ENCODE results near the gene RAI14. TPM values are rescaled to one million over a fixed set of nuclear protein-coding genes. Genes with fewer than 3 reads are reported as not detected.

The RAI14 gene
- total RNA-seq (2021) = 133 and 145 TPM in 2 replicates
- percentile 96 among the genes with signal in this experiment for Bru-seq, nascent RNA
- BruChase-seq, experiment 1, labeled RNA remaining after a 2-hour chase = percentile 95 among the genes with signal in this experiment
- BruChase-seq, experiment 2, labeled RNA remaining after a 6-hour chase = percentile 90 among the genes with signal in this experiment
- long read RNA-seq, full-length matches to known transcripts = 86 of 113 reads
- long read RNA-seq, partial matches to known transcripts = 15 of 113 reads
- long read RNA-seq, other reads (novel, unspliced or antisense) = 12 of 113 reads

DNA sequence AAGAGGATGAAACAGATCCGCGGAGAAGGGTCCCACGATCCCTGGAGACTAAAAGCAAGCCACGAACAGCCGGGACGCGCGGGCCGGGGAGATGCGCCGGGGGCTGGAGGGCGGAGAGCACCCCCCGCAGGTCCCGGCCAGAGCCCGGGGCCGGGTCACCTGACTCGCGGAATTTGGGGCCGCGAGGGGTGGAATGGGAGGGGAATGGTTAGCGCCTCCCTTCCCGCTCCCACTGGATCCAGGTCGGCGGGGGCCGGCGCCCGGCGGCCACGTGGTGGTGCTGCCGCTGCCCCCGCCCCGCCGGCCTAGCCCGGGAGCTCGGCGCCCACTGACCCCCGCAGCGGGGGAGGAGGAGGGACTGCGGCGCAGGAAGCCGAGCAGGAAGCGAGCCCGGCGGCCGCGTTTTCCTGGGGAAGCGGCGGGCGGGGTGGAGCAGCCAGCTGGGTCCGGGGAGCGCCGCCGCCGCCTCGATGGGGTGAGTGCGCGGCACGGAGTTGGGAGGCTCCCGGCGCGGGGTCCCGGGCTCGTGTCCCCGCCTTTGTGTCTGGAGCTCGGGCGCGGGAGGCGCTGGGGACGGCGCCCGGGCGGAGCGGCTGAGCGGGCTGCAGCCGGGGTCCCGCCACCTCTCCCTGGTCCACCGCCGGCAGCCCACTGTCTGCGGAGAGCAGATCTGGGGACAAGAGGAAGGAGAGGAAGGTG is at the start of gene RAI14:
Gene RAI14, plus strand, starts transcription at position 328 of the 699 bp plus-strand sequence. CDS start 30,592 bp downstream, outside the sequence.
- Histone ChIP-seq H4K20me1 (ENCODE audit: insufficient read depth) (peaks cover 33% of the 10 kb centered on the region), H3F3A (ENCODE audit: insufficient read depth, low read depth) (peaks cover 45% of the 10 kb centered on the region; the same call in 1 of the 2 replicates), H3K27me3 (ENCODE audit: insufficient read depth, low read depth) (no peaks in the 10 kb centered on the region), H3K79me2 (ENCODE audit: low read depth) (peaks cover 47% of the 10 kb centered on the region), H3K4me3 (peak within 1 kb of the TSS; percentile 82), H3K27ac (peak within 1 kb of the TSS; percentile 87), H3K4me1 (replicated peaks; ENCODE audit: insufficient read depth) (peaks cover 46% of the 10 kb centered on the region), H3K9me2 (ENCODE audit: insufficient read depth) (no peaks in the 10 kb centered on the region), H3K9me3 (ENCODE audit: insufficient read depth, low read depth) (no peaks in the 10 kb centered on the region; the same call in 1 of the 2 replicates), H3K36me3 (ENCODE audit: low read depth) (peaks cover 31% of the 10 kb centered on the region), H3K4me2 (peak within 1 kb of the TSS; percentile 94), H2AFZ (peak within 1 kb of the TSS; percentile 91)
- peak; percentile 75 to 97 for DNase-seq
- ChIA-PET CTCF (interaction anchor here (0.6 to 1.8 kb wide), 2 partner anchors 22 to 133 kb away, joined by 6 to 7 read pairs; no protein-coding TSS in a partner anchor), POLR2A (ENCODE audit: unreplicated experiment) (interaction anchor here (0.5 to 1.8 kb wide), 11 partner anchors 12 to 248 kb away, joined by 3 to 19 read pairs (median 4); no protein-coding TSS in a partner anchor)
- BruUV-seq (replicated peaks) = no TSS peak
- no peak for TF ChIP-seq EZH2 (IDR thresholded peaks at IDR 0.05; ENCODE audit: low read depth)
- TF ChIP-seq, protein P1, sequence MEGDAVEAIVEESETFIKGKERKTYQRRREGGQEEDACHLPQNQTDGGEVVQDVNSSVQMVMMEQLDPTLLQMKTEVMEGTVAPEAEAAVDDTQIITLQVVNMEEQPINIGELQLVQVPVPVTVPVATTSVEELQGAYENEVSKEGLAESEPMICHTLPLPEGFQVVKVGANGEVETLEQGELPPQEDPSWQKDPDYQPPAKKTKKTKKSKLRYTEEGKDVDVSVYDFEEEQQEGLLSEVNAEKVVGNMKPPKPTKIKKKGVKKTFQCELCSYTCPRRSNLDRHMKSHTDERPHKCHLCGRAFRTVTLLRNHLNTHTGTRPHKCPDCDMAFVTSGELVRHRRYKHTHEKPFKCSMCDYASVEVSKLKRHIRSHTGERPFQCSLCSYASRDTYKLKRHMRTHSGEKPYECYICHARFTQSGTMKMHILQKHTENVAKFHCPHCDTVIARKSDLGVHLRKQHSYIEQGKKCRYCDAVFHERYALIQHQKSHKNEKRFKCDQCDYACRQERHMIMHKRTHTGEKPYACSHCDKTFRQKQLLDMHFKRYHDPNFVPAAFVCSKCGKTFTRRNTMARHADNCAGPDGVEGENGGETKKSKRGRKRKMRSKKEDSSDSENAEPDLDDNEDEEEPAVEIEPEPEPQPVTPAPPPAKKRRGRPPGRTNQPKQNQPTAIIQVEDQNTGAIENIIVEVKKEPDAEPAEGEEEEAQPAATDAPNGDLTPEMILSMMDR (conservative IDR thresholded peaks at IDR 0.05) = no peak
- intact Hi-C loops (cut with micrococcal nuclease; ENCODE audit: unreplicated experiment) = loop anchor here (1.0 to 5.0 kb wide), 11 partner anchors 28 to 242 kb away; partner anchors contain the start of gene TTC23L

DNA sequence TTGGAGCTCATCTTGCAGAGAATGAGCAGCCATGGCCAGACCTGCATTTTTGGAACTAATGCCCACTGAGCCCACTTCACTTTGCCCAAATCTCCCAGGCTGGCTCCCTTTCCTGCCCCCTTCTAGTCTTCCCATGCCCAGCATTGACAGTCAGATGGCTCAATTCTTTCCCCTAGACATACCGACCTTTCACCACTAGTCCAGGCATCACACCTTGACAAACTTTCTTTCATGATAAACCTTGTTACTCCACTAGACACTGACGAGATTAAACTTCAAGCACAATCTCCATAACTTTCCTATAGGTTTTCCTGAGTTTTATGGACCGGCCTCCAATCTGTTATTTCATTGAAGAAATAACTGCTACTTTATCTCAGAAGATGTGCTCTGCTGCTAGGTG is 47.8 kb upstream of the RAI14 start:
- H2AFZ ChIP-seq = no peak overlapping the region
- peak overlapping the region; percentile 82 for H3K27ac ChIP-seq
- POLR2A ChIA-PET (ENCODE audit: unreplicated experiment) = interaction anchor here (0.6 to 0.9 kb wide), 4 partner anchors 22 to 727 kb away, joined by 5 to 37 read pairs (median 8); no protein-coding TSS in a partner anchor
- no peak overlapping the region for H3K4me3 ChIP-seq
- no peaks in the 10 kb centered on the region for H3K9me2 ChIP-seq (ENCODE audit: insufficient read depth)
- no peaks in the 10 kb centered on the region for H3K36me3 ChIP-seq (ENCODE audit: low read depth)
- no peak for TF ChIP-seq EZH2 (IDR thresholded peaks at IDR 0.05; ENCODE audit: low read depth)
- TF ChIP-seq, protein P1 (conservative IDR thresholded peaks at IDR 0.05) = no peak
- CTCF ChIA-PET = interaction anchor here (0.5 to 0.6 kb wide), 2 partner anchors 79 to 1968 kb away, joined by 3 to 5 read pairs; no protein-coding TSS in a partner anchor
- no peaks in the 10 kb centered on the region for H4K20me1 ChIP-seq (ENCODE audit: insufficient read depth)
- no peaks in the 10 kb centered on the region for H3K79me2 ChIP-seq (ENCODE audit: low read depth)
- H3K4me1 ChIP-seq (replicated peaks; ENCODE audit: insufficient read depth) = peaks cover 39% of the 10 kb centered on the region
- no TSS peak for BruUV-seq (replicated peaks)
- peaks cover 28% of the 10 kb centered on the region for H3F3A ChIP-seq (ENCODE audit: insufficient read depth, low read depth)
- peak overlapping the region; percentile 65 for H3K4me2 ChIP-seq
- no peaks in the 10 kb centered on the region for H3K27me3 ChIP-seq (ENCODE audit: insufficient read depth, low read depth)
- intact Hi-C loops (cut with micrococcal nuclease; ENCODE audit: unreplicated experiment) = no loop called here
- no peak for DNase-seq
- no peaks in the 10 kb centered on the region for H3K9me3 ChIP-seq (ENCODE audit: insufficient read depth, low read depth)
